Common myeloid progenitor, CD34-positive (primary cell): Measurements from ENCODE around the gene MVB12B. TPM values are rescaled to one million over a fixed set of nuclear protein-coding genes. Genes with fewer than 3 reads are reported as not detected.
"Not testable (repeated sequence)": the region's sequence is repeated elsewhere in the genome, so short reads cannot be mapped to it uniquely, and the experiment has no call there.

Experiments
- CTCF ChIA-PET: fragments of 350-600 bp; sonication (Branson Sonifier 250); formaldehyde crosslinking; loops from one replicate; lab custom pipeline; 2021; ENCODE audit warnings: antibody characterized with exemption; lab: Charles Lee
- POLR2A ChIA-PET: fragments of 350-600 bp; sonication (Branson Sonifier 250); formaldehyde crosslinking; loops from one replicate; lab custom pipeline; 2021; ENCODE audit warnings: antibody characterized with exemption; lab: Charles Lee
- DNase-seq, 3 donors: peaks; one replicate each; pipeline versions ENCODE4 v3.0.0 to v3.0.0-alpha.2; 2013
- H3K27ac ChIP-seq, 2 experiments: 1 replicate in 1 of 2; 2 replicates in 1 of 2; pipeline ENCODE4 v1.7.0; 2013; ENCODE audit warnings: inconsistent platforms in 2 of 2, low read length in 2 of 2, mild to moderate bottlenecking in 2 of 2, low read depth in 1 of 2, moderate library complexity in 1 of 2; ENCODE audit not compliant: severe bottlenecking in 2 of 2, insufficient read depth in 1 of 2, poor library complexity in 1 of 2
- H3K27me3 ChIP-seq, 5 experiments: replicated peaks in 2 of 5; 1 replicate in 3 of 5; 2 replicates in 2 of 5; pipeline versions ENCODE4 v1.6.1 to v1.7.0; 2013; ENCODE audit warnings: low read length in 4 of 5, mild to moderate bottlenecking in 2 of 5, moderate library complexity in 2 of 5, inconsistent platforms in 1 of 5; ENCODE audit not compliant: insufficient read depth in 5 of 5, control insufficient read depth in 4 of 5
- H3K36me3 ChIP-seq, 4 experiments: 1 replicate in 2 of 4; 2 replicates in 2 of 4; pipeline versions ENCODE4 v1.6.1 to v1.7.0; 2013; ENCODE audit warnings: low read length in 3 of 4, control low read depth in 1 of 4, mild to moderate bottlenecking in 1 of 4; ENCODE audit not compliant: control insufficient read depth in 4 of 4, insufficient read depth in 4 of 4
- H3K4me1 ChIP-seq, 4 experiments: 1 replicate in 3 of 4; 2 replicates in 1 of 4; pipeline versions ENCODE4 v1.6.1 to v1.7.1; 2013; ENCODE audit warnings: low read length in 3 of 4, mild to moderate bottlenecking in 3 of 4, control low read depth in 1 of 4, inconsistent platforms in 1 of 4, moderate library complexity in 1 of 4; ENCODE audit not compliant: control insufficient read depth in 4 of 4, insufficient read depth in 4 of 4; ENCODE audit errors: control extremely low read depth in 1 of 4
- H3K4me3 ChIP-seq, 7 experiments: 1 replicate in 4 of 7; 2 replicates in 3 of 7; pipeline versions ENCODE4 v1.5.1 to v1.7.0; 2013; ENCODE audit warnings: mild to moderate bottlenecking in 7 of 7, low read length in 6 of 7, moderate library complexity in 6 of 7, inconsistent platforms in 2 of 7, low read depth in 2 of 7, control low read depth in 1 of 7; ENCODE audit not compliant: insufficient read depth in 4 of 7, control insufficient read depth in 1 of 7; ENCODE audit errors: extremely low read depth in 1 of 7
- H3K9me3 ChIP-seq, 5 experiments: 1 replicate in 4 of 5; 2 replicates in 1 of 5; pipeline versions ENCODE4 v1.6.1 to v1.7.1; 2013; ENCODE audit warnings: low read length in 4 of 5, mild to moderate bottlenecking in 2 of 5, inconsistent platforms in 1 of 5, low read depth in 1 of 5, moderate library complexity in 1 of 5; ENCODE audit not compliant: control insufficient read depth in 4 of 5, insufficient read depth in 2 of 5; ENCODE audit errors: control extremely low read depth in 1 of 5
- WGBS: methylation state at CpG from one replicate; pipeline ENCODE4 v1.1.5; 2013; ENCODE audit not compliant: insufficient coverage; 5-methylcytosine and 5-hydroxymethylcytosine counted together
- polyA plus RNA-seq: library from polyadenylated mRNA; unstranded; fragments of 120-200 nt; gene quantifications from one replicate; pipeline ENCODE4 v1.2.1, GENCODE V29; 2013

MVB12B gene
- 5.7 TPM for polyA plus RNA-seq

- ChIA-PET CTCF (interaction anchor here (1.0 to 2.4 kb wide), 10 partner anchors 9 to 167 kb away, joined by 3 to 14 read pairs (median 4); no protein-coding TSS in a partner anchor), POLR2A (interaction anchor here (0.6 kb wide), 1 partner anchor 1084 kb away, joined by 3 read pairs; no protein-coding TSS in a partner anchor)
- peak; percentile 38 to 74 (median 64) for DNase-seq
- H3K4me3 ChIP-seq, result peak within 1 kb of the TSS; percentile 42 to 79 (median 65)
- H3K27me3 ChIP-seq, result no peaks in the 10 kb centered on the region
- H3K9me3 ChIP-seq, result peaks cover 0 to 8% (median 3%) of the 10 kb centered on the region in 5 experiments
- H3K4me1 ChIP-seq, result peaks cover 0 to 14% (median 13%) of the 10 kb centered on the region in 4 experiments
- 5% methylated on average over 57 of the region's 94 CpGs for WGBS
- peaks cover 0 to 2% (median 0%) of the 10 kb centered on the region in 4 experiments for H3K36me3 ChIP-seq
- H3K27ac ChIP-seq, result peak within 1 kb of the TSS in 1 of 2 experiments; percentile 64
Measured at GRCh38 chr9:126326228-126327005, at the start of gene MVB12B. Gene MVB12B (plus strand): TSS chr9:126326829. CDS start chr9:126326930, 101 bp downstream.

- CTCF ChIA-PET, result no interaction called here
Measured at GRCh38 chr9:126283799-126284465, 42.7 kb upstream of the MVB12B start.

GRCh38 chr9:126285652-126286051 lies 41.0 kb upstream of the MVB12B start:
- H3K27ac ChIP-seq, CTCF ChIA-PET: not testable (repeated sequence)
- WGBS, result 86% methylated on average over 1 of the region's 2 CpGs

More at GRCh38 chr9:126283799-126284465, 42.7 kb upstream of the MVB12B start:
- H3K4me3 ChIP-seq, result no peak overlapping the region
- POLR2A ChIA-PET, result no interaction called here
- 94% methylated on average over 9 of the region's 9 CpGs for WGBS
- no peak for DNase-seq
- no peaks in the 10 kb centered on the region for H3K36me3 ChIP-seq
- peaks cover 0 to 11% (median 1%) of the 10 kb centered on the region in 5 experiments for H3K9me3 ChIP-seq
- no peaks in the 10 kb centered on the region for H3K4me1 ChIP-seq
- no peaks in the 10 kb centered on the region for H3K27me3 ChIP-seq
- H3K27ac ChIP-seq, result no peak overlapping the region

GRCh38 chr9:126287166-126287866 lies 39.3 kb upstream of the MVB12B start:
- Histone ChIP-seq H3K4me1 (no peaks in the 10 kb centered on the region), H3K9me3 (peaks cover 0 to 3% (median 0%) of the 10 kb centered on the region in 5 experiments), H3K4me3 (no peak overlapping the region), H3K36me3 (no peaks in the 10 kb centered on the region), H3K27ac (no peak overlapping the region), H3K27me3 (no peaks in the 10 kb centered on the region)
- no peak for DNase-seq
- CTCF ChIA-PET, result no interaction called here
- 98% methylated on average over 4 of the region's 6 CpGs for WGBS
- POLR2A ChIA-PET, result no interaction called here

More at GRCh38 chr9:126285652-126286051, 41.0 kb upstream of the MVB12B start:
- H3K4me3 ChIP-seq, POLR2A ChIA-PET, H3K4me1 ChIP-seq, DNase-seq, H3K36me3 ChIP-seq, H3K9me3 ChIP-seq, H3K27me3 ChIP-seq: not testable (repeated sequence)

- no peak for DNase-seq
Measured at GRCh38 chr9:126290871-126291270, 35.8 kb upstream of the MVB12B start.

GRCh38 chr9:126291925-126292324 lies 34.7 kb upstream of the MVB12B start:
- POLR2A ChIA-PET, result no interaction called here
- no peaks in the 10 kb centered on the region for H3K27me3 ChIP-seq
- peaks cover 0 to 1% (median 0%) of the 10 kb centered on the region in 5 experiments for H3K9me3 ChIP-seq
- no peak for DNase-seq
- CTCF ChIA-PET, result interaction anchor here (1.0 to 2.3 kb wide), 4 partner anchors 11 to 26 kb away, joined by 3 to 8 read pairs (median 5); no protein-coding TSS in a partner anchor
- H3K4me3 ChIP-seq, result no peak overlapping the region
- no peaks in the 10 kb centered on the region for H3K4me1 ChIP-seq
- WGBS, result 97% methylated on average over 3 of the region's 4 CpGs
- no peaks in the 10 kb centered on the region for H3K36me3 ChIP-seq
- H3K27ac ChIP-seq, result no peak overlapping the region

More at GRCh38 chr9:126290871-126291270, 35.8 kb upstream of the MVB12B start:
- Histone ChIP-seq H3K4me3 (no peak overlapping the region), H3K9me3 (peaks cover 0 to 3% (median 0%) of the 10 kb centered on the region in 5 experiments), H3K4me1 (no peaks in the 10 kb centered on the region), H3K36me3 (no peaks in the 10 kb centered on the region), H3K27me3 (no peaks in the 10 kb centered on the region), H3K27ac (no peak overlapping the region)
- 88% methylated on average over 5 of the region's 9 CpGs for WGBS
- POLR2A ChIA-PET, result no interaction called here
- CTCF ChIA-PET, result interaction anchor here (0.7 to 2.3 kb wide), 4 partner anchors 10 to 25 kb away, joined by 3 to 5 read pairs (median 4); no protein-coding TSS in a partner anchor
